Vagina (tissue), 2 donors: ENCODE results near the gene MDC1.

ENCODE experiments used
- CTCF ChIP-seq, 3 experiments: fragments of 450-650 bp in 2 of 3; fragments of 200-600 bp in 1 of 3; sonication (generic) in 1 of 3; IDR thresholded peaks; one replicate each; pipeline ENCODE4 v1.5.1; 2017 to 2019; ENCODE audit warnings: antibody characterized with exemption in 3 of 3, mild to moderate bottlenecking in 2 of 3, moderate library complexity in 2 of 3
- POLR2AphosphoS5 ChIP-seq, 2 donors: sonication (generic); formaldehyde crosslinking; IDR thresholded peaks; one replicate each; pipeline ENCODE4 v1.9.0; 2017; ENCODE audit warnings: antibody characterized with exemption in 2 of 2, mild to moderate bottlenecking in 2 of 2, low read depth in 1 of 2; ENCODE audit not compliant: insufficient read depth in 1 of 2

GRCh38 chr6:30691208-30691847 lies 25.8 kb downstream of the MDC1 start:
- TF ChIP-seq POLR2AphosphoS5 (IDR thresholded peaks at IDR 0.05; ENCODE audit: insufficient read depth in 1 of 2, low read depth in 1 of 2) (no peak), CTCF (IDR thresholded peaks at IDR 0.05) (no peak)
